ENCODE measurements around the gene STXBP2. TPM values are rescaled to one million over a fixed set of nuclear protein-coding genes. Genes with fewer than 3 reads are reported as not detected.

STXBP2 gene
- 100 to 1,000 TPM in 2 of 3 donors, 10 to 100 TPM in 1; 73.7 to 115 (median 100) TPM for polyA plus RNA-seq

- Mint-ChIP-seq H3K4me3 (peak within 1 kb of the TSS; percentile 82 to 87 (median 83)), H3K27ac (peak within 1 kb of the TSS; percentile 88 to 93 (median 90)), H3K9me3 (no peaks in the 10 kb centered on the region), H3K4me1 (peaks cover 38 to 45% of the 10 kb centered on the region in 2 donors), H3K36me3 (peaks cover 3 to 6% (median 4%) of the 10 kb centered on the region in 3 donors), H3K27me3 (ENCODE audit: low read depth in 3 of 3) (peaks cover 0 to 8% (median 0%) of the 10 kb centered on the region in 3 donors)
- DNase-seq: peak; percentile 87 to 90 (median 88)
Measured at GRCh38 chr19:7636691-7637373, at the start of gene STXBP2. STXBP2 (plus strand) TSS chr19:7637110; CDS start chr19:7637150, 40 bp downstream.

- DNase-seq: no peak
- Mint-ChIP-seq H3K27me3 (ENCODE audit: low read depth in 3 of 3) (peaks cover 3 to 16% (median 10%) of the 10 kb centered on the region in 3 donors), H3K36me3 (no peaks in the 10 kb centered on the region), H3K4me1 (peaks cover 0 to 2% of the 10 kb centered on the region in 2 donors), H3K27ac (no peak overlapping the region), H3K4me3 (no peak overlapping the region), H3K9me3 (no peaks in the 10 kb centered on the region)
Measured at GRCh38 chr19:7589822-7590221, 47.1 kb upstream of the STXBP2 start.

GRCh38 chr19:7590256-7590655, 46.7 kb upstream of the STXBP2 start:
- H3K4me1 Mint-ChIP-seq: peaks cover 4% of the 10 kb centered on the region in 2 donors
- no peak overlapping the region for H3K27ac Mint-ChIP-seq
- H3K27me3 Mint-ChIP-seq (ENCODE audit: low read depth in 3 of 3): peaks cover 5 to 16% (median 12%) of the 10 kb centered on the region in 3 donors
- DNase-seq: no peak
- no peak overlapping the region for H3K4me3 Mint-ChIP-seq
- no peaks in the 10 kb centered on the region for H3K9me3 Mint-ChIP-seq
- H3K36me3 Mint-ChIP-seq: peaks cover 0 to 3% (median 0%) of the 10 kb centered on the region in 3 donors

GRCh38 chr19:7595466-7596133, 41.3 kb upstream of the STXBP2 start, which contains the start of gene CAMSAP3:
CAMSAP3 (plus strand) TSS chr19:7595863; CDS start chr19:7596003, 140 bp downstream.
- Mint-ChIP-seq H3K36me3 (peaks cover 0 to 3% (median 0%) of the 10 kb centered on the region in 3 donors), H3K27me3 (ENCODE audit: low read depth in 3 of 3) (peaks cover 10 to 27% (median 20%) of the 10 kb centered on the region in 3 donors), H3K27ac (no peak within 1 kb of the TSS), H3K4me3 (peak within 1 kb of the TSS; percentile 48 to 75 (median 65)), H3K4me1 (peaks cover 6 to 9% of the 10 kb centered on the region in 2 donors), H3K9me3 (no peaks in the 10 kb centered on the region)
- peak in 1 of 3 donors; percentile 21 for DNase-seq

- Mint-ChIP-seq H3K9me3 (no peaks in the 10 kb centered on the region), H3K4me1 (peaks cover 6 to 9% of the 10 kb centered on the region in 2 donors), H3K27me3 (ENCODE audit: low read depth in 3 of 3) (peaks cover 7 to 24% (median 20%) of the 10 kb centered on the region in 3 donors), H3K4me3 (peak overlapping the region in 4 of 5 donors; percentile 20 to 68 (median 50)), H3K36me3 (peaks cover 0 to 3% (median 0%) of the 10 kb centered on the region in 3 donors), H3K27ac (no peak overlapping the region)
- DNase-seq: no peak
Measured at GRCh38 chr19:7596211-7596937, 40.5 kb upstream of the STXBP2 start.

GRCh38 chr19:7597689-7598088, 39.2 kb upstream of the STXBP2 start:
- Mint-ChIP-seq H3K4me3 (peak overlapping the region in 3 of 5 donors; percentile 48 to 64 (median 58)), H3K36me3 (peaks cover 0 to 3% (median 0%) of the 10 kb centered on the region in 3 donors), H3K9me3 (no peaks in the 10 kb centered on the region), H3K27ac (no peak overlapping the region), H3K27me3 (ENCODE audit: low read depth in 3 of 3) (peaks cover 7 to 24% (median 22%) of the 10 kb centered on the region in 3 donors), H3K4me1 (peaks cover 6 to 9% of the 10 kb centered on the region in 2 donors)
- DNase-seq: no peak

- Mint-ChIP-seq H3K27ac (no peak overlapping the region), H3K36me3 (peaks cover 0 to 3% (median 0%) of the 10 kb centered on the region in 3 donors), H3K4me3 (peak overlapping the region in 1 of 5 donors; percentile 13), H3K4me1 (peaks cover 6 to 9% of the 10 kb centered on the region in 2 donors), H3K9me3 (no peaks in the 10 kb centered on the region), H3K27me3 (ENCODE audit: low read depth in 3 of 3) (peaks cover 7 to 23% (median 21%) of the 10 kb centered on the region in 3 donors)
- no peak for DNase-seq
Measured at GRCh38 chr19:7598180-7598579, 38.7 kb upstream of the STXBP2 start.

- Mint-ChIP-seq H3K27ac (no peak overlapping the region), H3K4me3 (no peak overlapping the region), H3K4me1 (peaks cover 0 to 3% of the 10 kb centered on the region in 2 donors), H3K36me3 (no peaks in the 10 kb centered on the region), H3K9me3 (no peaks in the 10 kb centered on the region), H3K27me3 (ENCODE audit: low read depth in 3 of 3) (peaks cover 5 to 18% (median 9%) of the 10 kb centered on the region in 3 donors)
- no peak for DNase-seq
Measured at GRCh38 chr19:7600721-7601120, 36.2 kb upstream of the STXBP2 start.

- no peak for DNase-seq
- Mint-ChIP-seq H3K36me3 (no peaks in the 10 kb centered on the region), H3K27ac (no peak overlapping the region), H3K4me1 (no peaks in the 10 kb centered on the region), H3K4me3 (no peak overlapping the region), H3K27me3 (ENCODE audit: low read depth in 3 of 3) (peaks cover 5 to 14% (median 7%) of the 10 kb centered on the region in 3 donors), H3K9me3 (no peaks in the 10 kb centered on the region)
Measured at GRCh38 chr19:7602240-7602934, 34.5 kb upstream of the STXBP2 start.

GRCh38 chr19:7602935-7603497, 33.9 kb upstream of the STXBP2 start:
- H3K9me3 Mint-ChIP-seq: no peaks in the 10 kb centered on the region
- H3K27ac Mint-ChIP-seq: no peak overlapping the region
- peaks cover 4 to 10% (median 4%) of the 10 kb centered on the region in 3 donors for H3K27me3 Mint-ChIP-seq (ENCODE audit: low read depth in 3 of 3)
- H3K4me1 Mint-ChIP-seq: no peaks in the 10 kb centered on the region
- H3K36me3 Mint-ChIP-seq: no peaks in the 10 kb centered on the region
- no peak for DNase-seq
- no peak overlapping the region for H3K4me3 Mint-ChIP-seq

- Mint-ChIP-seq H3K9me3 (no peaks in the 10 kb centered on the region), H3K4me3 (no peak overlapping the region), H3K27me3 (ENCODE audit: low read depth in 3 of 3) (peaks cover 0 to 5% (median 4%) of the 10 kb centered on the region in 3 donors), H3K36me3 (no peaks in the 10 kb centered on the region), H3K27ac (peak overlapping the region in 1 of 6 donors; percentile 39), H3K4me1 (no peaks in the 10 kb centered on the region)
- no peak for DNase-seq
Measured at GRCh38 chr19:7603919-7604318, 33.0 kb upstream of the STXBP2 start.

- Mint-ChIP-seq H3K4me1 (no peaks in the 10 kb centered on the region), H3K4me3 (no peak overlapping the region), H3K36me3 (no peaks in the 10 kb centered on the region), H3K27ac (no peak overlapping the region), H3K27me3 (ENCODE audit: low read depth in 3 of 3) (peaks cover 0 to 4% (median 4%) of the 10 kb centered on the region in 3 donors), H3K9me3 (no peaks in the 10 kb centered on the region)
- DNase-seq: no peak
Measured at GRCh38 chr19:7605490-7606222, 31.3 kb upstream of the STXBP2 start.

All from immature natural killer cell (primary cell).